ENCODE results near the gene UTP20. TPM values are rescaled to one million over a fixed set of nuclear protein-coding genes. Genes with fewer than 3 reads are reported as not detected.
A peak's percentile ranks its signal among the peaks of the same experiment; 100 is the strongest.
"Not testable (repeated sequence)": the region's sequence is repeated elsewhere in the genome, so short reads cannot be mapped to it uniquely, and the experiment has no call there.

UTP20 gene
- polyA plus RNA-seq, 1 donor = 11.8 TPM

DNA sequence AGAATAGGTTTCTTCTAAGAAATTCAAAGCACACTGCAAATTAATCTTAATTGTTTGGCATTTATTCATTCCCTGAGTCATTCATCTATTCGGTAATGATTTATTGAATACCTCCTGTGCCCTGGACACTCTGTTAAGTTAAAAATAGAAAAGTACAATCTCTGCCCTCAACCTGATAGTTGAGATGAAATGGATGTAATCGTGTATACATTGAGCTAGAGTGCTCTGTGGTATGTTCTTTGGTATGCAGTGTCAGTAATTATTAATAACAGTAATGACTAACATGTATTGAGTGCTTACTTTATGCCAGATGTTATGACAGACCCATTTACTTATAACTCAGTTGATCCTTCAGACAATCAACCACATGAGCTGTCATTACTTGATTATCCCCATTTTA lies 47.6 kb downstream of the UTP20 start:
- no peak for DNase-seq

DNA sequence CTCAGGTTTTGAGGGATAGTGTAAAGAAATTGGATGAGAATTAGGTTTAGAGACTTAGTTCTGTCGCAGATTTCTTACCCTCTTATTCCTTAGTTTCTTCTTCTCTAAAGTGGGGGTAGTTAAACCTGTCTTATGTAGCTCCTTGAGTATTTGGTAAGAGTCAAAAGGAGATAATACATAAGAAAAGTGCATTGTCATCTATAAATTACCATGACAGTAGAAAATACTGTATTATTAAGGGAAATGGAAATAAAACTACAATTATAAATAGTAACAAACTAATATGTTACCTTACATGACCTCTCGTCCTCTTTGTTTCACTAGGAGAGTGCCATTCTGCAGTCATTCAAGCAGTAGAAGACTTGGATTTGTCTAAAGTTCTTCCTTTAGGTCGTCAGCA lies 49.0 kb downstream of the UTP20 start:
- no peak for DNase-seq

DNA sequence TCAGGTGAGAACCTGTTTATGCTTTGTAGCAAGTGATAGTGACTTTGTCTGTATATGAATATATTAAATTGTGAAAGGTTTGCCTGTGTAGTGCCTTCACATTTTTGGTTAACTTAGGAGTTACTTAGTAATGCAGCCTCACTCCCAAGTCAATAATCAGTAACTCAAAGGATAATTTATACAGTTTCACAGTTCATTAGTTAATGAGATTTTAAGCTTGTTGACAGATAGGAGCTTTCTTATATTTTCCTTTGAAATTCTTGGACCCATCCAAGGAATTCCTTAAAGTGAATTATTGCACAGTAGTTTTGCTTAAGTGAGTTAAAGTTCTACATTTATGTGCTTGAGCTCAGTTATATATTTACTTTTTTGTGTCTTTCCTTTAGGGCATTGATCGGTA lies 50.7 kb downstream of the UTP20 start:
- no peak for DNase-seq

DNA sequence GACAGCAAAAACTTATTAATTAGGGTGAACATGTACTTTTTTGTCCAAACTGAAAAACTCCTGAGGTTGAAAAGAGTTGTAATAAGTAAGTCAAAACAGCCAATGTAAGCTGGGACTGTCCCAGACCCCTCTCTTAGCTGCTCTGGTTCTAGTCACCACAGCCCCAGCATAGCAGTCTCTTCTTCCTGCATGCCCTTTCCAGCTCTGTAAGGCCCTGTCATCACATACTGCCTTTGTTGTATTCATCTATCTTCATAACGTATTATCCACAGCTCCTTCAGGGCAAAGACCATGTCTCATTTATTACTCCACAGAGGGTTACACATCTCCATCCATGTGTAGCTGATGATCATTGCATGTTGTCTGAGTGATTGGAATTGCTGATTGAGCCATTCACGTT lies 56.5 kb downstream of the UTP20 start:
- DNase-seq = no peak

DNA sequence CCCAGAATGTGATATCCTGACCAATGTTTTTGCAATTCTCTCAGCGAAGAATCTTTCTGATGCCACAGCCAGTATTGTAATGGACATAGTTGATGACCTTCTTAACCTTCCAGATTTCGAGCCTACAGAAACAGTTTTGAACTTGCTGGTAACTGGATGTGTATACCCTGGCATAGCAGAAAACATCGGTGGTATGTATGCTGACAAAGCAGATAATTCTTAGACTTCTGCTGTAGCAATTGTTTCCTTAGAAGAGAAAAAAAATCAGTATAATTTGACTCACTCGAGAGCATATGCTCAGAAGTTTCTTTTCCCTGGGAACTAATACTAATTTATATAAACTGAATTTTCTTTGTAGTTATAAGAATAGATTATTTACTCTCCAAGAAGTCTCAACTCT lies 58.2 kb downstream of the UTP20 start:
- DNase-seq = no peak

DNA sequence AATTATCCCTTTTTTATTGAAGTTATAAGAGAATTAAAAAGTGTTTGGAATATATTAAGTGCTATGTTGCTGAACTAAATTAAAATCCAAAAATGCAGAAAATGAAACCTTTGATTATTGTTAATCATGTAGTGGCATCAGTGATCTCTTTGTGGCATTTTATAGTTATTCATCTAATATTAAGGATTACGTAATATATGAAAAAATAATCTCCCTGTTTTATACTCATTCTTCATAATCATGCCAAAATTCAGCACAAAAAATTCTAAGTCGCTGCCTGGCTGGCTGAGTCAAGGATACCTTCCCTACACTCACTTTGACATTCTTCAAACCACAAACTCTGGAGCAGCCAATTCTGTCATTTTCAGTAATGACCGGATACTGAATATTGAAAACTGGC lies 64.0 kb downstream of the UTP20 start:
- no peak for DNase-seq

DNA sequence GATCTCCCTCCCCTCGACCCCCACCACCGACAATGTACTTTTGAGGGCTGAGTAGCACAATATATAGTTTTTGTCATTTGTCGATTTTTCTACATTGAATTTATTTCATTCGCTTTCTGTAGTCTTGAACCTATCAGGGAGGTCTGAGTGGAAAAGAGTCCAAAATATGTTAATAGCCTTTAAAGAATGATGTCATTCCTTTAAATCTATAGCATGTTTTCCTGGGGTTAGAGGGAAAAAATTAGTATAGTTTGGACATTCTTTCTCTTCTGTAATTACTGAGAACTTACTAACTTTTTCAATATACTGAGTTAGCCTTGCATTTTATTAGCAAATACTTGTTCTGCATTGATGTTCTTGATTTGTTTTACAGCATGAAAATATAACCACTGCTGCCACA lies 71.8 kb downstream of the UTP20 start:
- DNase-seq = no peak

DNA sequence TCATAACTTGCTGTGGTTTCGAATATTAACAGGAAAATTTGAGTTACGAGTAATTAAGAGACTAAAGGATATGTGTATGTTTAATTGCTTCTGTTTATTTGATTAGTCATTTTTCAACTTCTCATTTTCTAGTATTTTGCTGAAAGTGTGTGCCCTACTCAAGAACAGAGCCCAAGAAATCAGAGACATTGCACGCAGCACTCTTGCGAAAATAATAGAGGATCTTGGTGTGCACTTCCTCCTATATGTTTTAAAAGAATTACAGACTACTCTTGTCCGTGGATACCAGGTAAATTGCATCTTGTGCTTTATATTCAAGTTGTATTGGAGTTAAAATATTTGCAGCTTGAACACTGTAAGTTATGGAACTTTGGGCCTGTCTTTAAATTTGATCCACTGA lies 76.9 kb downstream of the UTP20 start:
- DNase-seq = no peak

DNA sequence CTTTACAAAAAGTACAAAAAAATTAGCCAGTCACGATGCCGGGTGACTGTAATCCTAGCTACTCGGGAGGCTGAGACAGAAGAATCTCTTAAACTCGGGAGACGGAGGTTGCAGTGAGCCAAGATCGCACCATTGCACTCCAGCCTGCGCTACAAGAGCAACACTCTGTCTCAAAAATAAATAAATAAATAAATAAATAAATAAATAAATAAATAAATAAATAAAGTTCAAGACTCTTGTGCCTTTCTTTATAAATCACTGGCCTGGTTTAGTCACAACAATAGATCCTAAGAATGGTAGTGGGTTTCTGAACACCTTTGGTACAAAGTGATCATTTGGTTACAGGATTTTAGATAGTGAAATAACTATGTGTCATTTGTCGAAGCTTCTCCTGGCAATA lies 81.5 kb downstream of the UTP20 start:
- no peak for DNase-seq

DNA sequence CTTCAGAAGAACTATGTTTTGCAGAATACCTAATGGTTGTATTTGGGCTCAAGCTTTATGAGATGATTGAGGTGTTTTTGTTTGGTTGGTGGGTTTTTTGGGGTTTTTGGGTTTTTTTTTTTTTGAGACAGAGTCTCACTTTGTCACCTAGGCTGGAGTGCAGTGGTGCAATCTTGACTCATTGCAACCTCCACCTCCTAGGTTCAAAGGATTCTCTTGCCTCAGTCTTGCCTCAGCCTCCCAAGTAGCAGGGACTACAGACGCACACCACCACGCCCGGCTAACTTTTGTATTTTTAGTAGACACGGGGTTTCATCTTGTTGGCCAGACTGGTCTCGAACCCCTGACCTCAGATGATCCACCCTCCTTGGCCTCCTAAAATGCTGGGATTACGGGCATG lies 88.1 kb downstream of the UTP20 start:
- no peak for DNase-seq

DNA sequence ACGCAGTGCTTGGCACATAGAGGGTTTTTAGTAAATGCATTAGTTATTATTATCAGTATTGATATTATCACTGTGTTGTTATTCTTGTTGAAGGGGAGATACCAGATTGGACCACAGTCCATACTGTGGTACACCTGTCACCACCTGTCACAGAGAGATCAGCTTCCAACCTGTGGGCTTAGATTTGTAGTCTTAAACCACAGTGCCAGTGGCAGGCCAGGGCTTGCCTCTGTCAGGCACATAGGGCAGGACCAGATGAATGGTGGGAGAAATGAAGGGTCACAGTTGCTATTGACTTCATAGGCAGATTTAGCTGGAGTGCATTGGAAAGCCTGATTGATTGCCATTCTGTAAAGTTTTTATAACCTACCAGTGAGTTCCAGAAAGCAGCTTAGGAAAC lies 92.5 kb downstream of the UTP20 start:
- no peak for DNase-seq

DNA sequence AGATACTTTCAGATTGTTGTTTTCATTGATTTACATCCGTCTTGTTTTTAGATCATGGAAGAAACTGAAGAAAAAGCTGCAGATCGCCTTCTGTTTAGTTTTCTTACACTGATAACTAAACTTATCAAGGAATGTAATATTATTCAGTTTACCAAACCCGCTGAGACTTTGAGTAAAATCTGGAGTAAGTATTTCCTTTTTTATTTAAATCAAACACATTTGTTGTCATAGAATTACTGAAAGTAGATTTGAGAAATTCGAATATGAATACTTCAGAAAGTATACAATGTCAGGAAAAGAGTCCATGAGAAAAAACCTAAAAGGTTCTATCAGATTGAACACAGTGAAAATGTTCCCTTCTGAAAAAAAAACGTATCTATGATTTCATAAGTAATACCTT lies 95.7 kb downstream of the UTP20 start:
- DNase-seq = no peak

DNA sequence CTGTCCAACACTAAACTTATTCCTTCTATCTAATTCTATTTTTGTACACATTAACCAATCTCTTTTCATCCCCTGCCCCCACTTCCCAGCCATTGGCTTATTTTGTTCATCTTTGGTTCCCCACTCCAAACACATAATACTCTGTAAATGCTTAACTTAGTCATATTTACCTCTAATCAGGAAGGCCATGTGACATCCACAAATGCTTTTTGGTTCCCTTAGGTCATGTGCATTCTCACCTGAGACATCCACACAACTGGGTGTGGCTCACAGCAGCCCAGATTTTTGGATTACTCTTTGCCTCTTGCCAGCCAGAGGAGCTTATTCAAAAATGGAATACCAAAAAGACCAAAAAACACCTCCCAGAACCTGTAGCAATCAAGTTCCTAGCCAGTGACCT lies 99.2 kb downstream of the UTP20 start:
- no peak for DNase-seq

DNA sequence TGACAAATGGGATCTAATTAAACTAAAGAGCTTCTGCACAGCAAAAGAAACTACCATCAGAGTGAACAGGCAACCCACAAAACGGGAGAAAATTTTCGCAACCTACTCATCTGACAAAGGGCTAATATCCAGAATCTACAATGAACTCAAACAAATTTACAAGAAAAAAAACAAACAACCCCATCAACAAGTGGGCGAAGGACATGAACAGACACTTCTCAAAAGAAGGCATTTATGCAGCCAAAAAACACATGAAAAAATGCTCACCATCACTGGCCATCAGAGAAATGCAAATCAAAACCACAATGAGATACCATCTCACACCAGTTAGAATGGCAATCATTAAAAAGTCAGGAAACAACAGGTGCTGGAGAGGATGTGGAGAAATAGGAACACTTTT lies 111.3 kb downstream of the UTP20 start:
- DNase-seq = not testable (repeated sequence)

DNA sequence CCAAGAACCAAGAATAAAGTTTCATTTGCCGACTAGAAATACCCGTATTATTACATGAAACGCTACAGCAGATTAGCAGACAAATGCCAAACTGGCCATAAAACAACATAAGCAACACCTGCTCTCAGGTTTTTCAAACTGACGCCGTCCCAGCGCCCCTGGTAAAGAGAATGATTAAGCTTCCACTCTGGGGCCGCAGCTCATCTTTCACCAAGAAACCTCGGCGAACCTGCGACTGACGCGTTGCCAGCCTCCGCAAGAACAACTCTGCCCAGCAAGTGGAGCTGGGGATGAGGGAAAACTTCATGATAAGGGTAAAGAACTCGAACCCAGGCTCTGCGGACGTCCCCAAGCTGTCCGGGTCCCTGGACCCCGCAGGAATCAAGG lies 127.1 kb downstream of the UTP20 start:
- DNase-seq = no peak

DNA sequence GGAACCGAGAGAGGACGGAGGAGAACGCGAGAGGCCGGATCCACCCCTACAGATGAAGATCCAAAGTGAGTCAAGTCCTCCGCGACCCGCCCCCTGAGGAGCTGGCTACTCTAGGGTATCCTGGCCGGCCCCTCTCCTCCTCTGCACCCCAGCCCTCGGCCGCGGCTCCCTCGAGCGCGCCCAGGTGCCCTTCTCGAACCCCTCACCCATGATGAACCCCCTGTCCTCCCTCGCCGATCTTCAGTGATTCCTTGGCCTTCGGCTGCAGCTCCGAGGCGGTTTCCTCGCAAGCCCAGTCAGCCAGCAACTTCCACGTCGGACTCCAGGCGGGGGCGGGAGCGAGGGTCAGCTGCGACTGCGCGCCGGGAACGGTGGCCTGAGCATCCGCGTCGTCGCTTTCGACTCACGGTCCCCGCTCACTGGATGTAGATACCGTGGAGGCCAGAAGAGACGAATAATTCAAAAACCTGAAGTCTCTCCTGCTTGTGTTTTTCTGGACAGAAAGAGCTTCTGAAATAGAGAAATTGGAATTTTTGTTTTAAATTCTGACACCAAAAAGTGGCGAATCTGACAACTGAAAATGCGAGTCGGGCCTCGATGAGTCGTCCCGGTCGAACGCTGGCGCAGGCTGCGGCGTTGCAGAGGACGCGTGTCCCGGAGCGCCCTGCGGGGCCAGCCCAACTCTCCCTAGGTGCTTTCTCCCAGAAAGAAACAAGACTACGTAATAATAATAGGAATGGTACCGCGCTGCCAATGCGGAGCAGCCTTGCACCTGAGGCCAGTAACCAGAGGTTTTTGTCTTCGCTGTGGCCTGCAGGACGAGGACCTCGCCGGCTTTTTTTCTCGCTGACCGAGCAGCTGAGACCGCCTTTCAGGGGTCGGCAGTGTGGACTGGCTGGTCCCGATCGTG lies 127.8 kb downstream of the UTP20 start, which contains the start of gene ARL1:
ARL1 (minus strand) TSS at position 337 of the 910 bp plus-strand sequence; CDS start at position 210, 127 bp downstream.
- peak; percentile 93 for DNase-seq

DNA sequence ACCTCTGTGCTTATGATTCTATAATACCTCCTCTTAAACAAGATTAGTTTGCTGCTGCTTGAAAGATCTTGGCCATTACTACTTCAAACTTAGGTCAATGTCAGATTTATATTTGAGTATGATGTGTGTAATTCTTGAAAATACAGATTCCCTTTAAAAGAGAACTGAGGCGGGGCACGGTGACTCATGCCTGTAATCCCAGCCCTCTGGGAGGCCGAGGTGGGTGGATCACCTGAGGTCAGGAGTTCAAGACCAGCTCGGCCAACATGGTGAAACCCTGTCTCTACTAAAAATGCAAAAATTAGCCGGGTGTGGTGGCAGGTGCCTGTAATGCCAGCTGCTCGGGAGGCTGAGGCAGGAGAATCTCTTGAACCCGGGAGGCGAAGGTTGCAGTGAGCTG lies 130.3 kb downstream of the UTP20 start:
- DNase-seq = not testable (repeated sequence)

DNA sequence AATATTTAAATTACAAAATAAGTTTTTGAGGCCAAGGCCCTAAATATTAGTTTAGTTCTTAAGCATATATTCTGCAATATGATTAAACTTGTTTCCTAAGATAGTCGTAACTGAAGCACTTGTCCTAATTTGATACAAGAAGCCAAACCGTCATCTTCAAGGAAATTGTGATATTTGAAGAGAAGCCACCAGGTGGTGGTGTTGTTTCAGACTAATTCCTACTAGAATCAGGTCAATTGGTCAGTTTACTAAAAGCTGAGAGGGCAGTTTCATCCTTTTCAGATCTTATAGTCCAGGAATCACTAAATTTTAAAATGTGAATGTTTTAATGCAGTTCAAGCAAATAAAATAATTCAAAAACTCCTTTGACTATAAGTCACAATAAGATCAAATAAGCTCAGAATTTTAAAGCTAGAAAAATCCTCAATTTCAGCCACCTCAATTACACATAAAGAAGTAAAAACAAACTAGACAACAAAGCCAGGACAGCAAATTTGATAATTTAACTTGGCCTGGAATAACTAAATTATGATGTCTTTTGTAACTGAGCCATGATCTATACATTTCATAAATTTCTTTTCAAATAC lies 134.7 kb downstream of the UTP20 start:
- peak; percentile 37 for DNase-seq

DNA sequence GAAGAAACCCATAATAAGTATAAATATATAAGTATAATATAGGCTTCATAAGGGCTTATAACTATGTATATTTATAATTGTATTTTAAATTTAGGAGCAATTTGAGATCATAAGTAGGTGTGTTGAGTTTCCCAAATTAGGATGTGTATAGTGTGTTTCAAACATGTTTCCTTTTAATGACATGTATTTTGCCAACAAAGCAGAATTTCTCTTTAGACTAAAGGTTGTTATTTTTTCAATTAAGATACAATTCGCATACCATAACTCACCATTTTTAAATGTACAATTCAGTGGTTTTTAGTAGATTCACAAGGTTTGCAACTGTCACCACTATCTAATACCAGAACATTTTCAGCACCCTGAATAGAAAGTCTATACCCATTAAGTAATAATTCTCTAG lies 135.3 kb downstream of the UTP20 start:
- DNase-seq = no peak

DNA sequence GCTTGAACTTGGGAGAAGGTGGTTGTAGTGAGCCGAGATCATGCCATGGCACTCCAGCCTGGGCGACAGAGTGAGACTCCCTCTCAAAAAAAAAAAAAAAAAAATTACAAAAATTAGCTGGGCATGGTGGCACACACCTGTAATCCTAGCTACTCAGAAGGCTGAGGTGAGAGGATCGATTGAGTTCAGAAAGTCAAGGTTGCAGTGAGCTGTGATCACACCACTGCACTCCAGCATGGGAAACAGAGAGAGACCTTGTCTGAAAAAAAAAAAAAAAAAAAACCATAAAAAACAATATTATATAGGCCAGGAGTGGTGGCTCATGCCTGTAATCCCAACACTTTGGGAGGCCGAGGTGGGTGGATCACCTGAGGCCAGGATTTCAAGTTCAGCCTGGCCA lies 142.2 kb downstream of the UTP20 start:
- not testable (repeated sequence) for DNase-seq

DNA sequence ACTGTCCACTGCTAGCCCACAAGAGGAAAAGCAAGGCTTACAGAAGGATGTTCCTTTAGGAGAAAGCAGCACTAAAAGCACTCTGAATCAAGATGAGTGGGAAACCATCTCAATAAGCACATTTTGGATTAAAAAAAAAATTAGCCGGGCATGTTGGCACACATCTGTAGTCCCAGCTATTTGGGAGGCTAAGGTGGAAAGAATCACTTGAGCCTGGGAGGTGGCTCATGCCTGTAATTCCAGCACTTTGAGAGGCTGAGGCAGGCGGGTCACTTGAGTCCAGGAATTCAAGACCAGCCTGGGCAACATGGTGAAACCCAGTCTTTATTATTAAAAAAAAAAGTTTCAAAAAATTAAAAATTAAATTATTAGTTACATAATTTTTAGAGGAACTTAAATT lies 144.7 kb downstream of the UTP20 start:
- DNase-seq = no peak

DNA sequence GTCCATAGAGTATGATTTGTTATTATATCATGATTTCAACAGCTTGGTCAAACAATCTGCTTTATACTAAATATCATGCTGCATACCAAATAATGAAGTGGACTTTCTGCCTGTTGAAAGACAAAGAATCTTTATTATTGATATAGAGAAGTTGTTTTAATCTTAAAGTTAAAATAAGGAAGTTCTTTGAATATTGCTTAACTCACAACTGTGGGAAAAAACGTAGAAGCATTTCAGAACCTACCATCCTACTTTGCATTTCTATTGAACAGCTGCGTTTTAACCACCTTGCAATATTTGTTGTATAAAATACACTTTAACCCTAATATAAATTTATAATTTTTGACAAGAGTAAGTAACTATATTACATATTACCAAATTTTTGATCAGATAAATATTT lies 150.6 kb downstream of the UTP20 start:
- no peak for DNase-seq

DNA sequence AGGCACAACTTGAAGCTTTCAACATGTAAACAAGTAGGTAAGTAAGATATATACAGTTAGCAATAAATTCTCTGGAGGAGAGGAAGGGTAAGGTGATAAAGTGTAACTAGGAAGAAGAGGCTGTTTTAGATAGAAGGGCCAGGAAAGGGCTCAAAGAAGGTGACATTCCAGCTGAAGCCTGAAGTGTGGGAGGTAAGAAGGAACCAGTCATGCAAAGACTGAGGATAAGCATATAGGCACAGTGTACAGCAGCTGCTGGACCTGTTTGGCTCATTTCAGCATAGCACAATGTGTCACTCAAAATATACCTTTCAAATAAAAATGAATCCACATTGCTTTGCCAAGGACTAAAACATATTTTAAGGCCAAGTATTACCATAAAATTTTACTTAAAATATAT lies 156.2 kb downstream of the UTP20 start:
- no peak for DNase-seq

All from hindlimb muscle (tissue), 1 donor.